T-helper 1 cell treated with Interleukin-12 subunit alpha and Interleukin-12 subunit beta and Interleukin-4 antibody, amounts not matched to agents 30 ng/mL and 1 ng/mL, for 36 hours (primary cell): Measurements from ENCODE around the gene MKRN2OS. TPM values are rescaled to one million over a fixed set of nuclear protein-coding genes. Genes with fewer than 3 reads are reported as not detected.
"Not testable (repeated sequence)": the region's sequence is repeated elsewhere in the genome, so short reads cannot be mapped to it uniquely, and the experiment has no call there.

Experiments used
- intact Hi-C: fragments of 100-400 bp; cut with micrococcal nuclease; formaldehyde crosslinking; loops from one replicate; pipeline ENCODE4 v1.15.1; 2024
- total RNA-seq: library from RNA; stranded (reverse); gene quantifications from 2 replicates; pipeline ENCODE4 v1.2.3, GENCODE V29; 2022

Gene MKRN2OS
- total RNA-seq, 1 donor from 2014 or later: not detected

GRCh38 chr3:12562451-12562850 lies 17.2 kb upstream of the MKRN2OS start:
- intact Hi-C loops: no loop called here

GRCh38 chr3:12561397-12561796 lies 16.1 kb upstream of the MKRN2OS start:
- intact Hi-C loops: no loop called here

GRCh38 chr3:12560505-12561190 lies 15.3 kb upstream of the MKRN2OS start:
- intact Hi-C loops: no loop called here

GRCh38 chr3:12559520-12559919 lies 14.2 kb upstream of the MKRN2OS start:
- intact Hi-C loops: loop anchor here (5.0 to 10.0 kb wide), 3 partner anchors 453 to 1565 kb away; partner anchors contain the start of genes ATG7, CHCHD4 and TMEM43

GRCh38 chr3:12558706-12559105 lies 13.4 kb upstream of the MKRN2OS start:
- intact Hi-C loops: loop anchor here (5.0 to 10.0 kb wide), 3 partner anchors 454 to 1566 kb away; partner anchors contain the start of genes ATG7, CHCHD4 and TMEM43

- intact Hi-C loops: loop anchor here (1.0 to 10.0 kb wide), 9 partner anchors 73 to 1567 kb away; partner anchors contain the start of genes ATG7, CHCHD4, RAF1 and RPL32
These were observed 12.3 kb upstream of the MKRN2OS start for GRCh38 chr3:12557473-12558100.

GRCh38 chr3:12556690-12557472 lies 11.6 kb upstream of the MKRN2OS start, which contains the start of gene MKRN2:
Gene MKRN2, plus strand, starts transcription at chr3:12557087. Its CDS starts 64 bp downstream, at chr3:12557151.
- intact Hi-C loops: loop anchor here (1.0 to 10.0 kb wide), 9 partner anchors 73 to 1568 kb away; partner anchors contain the start of genes ATG7, CHCHD4, RAF1 and RPL32

GRCh38 chr3:12556314-12556689 lies 11.0 kb upstream of the MKRN2OS start:
- intact Hi-C loops: loop anchor here (2.0 to 10.0 kb wide), 5 partner anchors 422 to 1568 kb away; partner anchors contain the start of genes ATG7, CHCHD4, TAMM41 and TMEM43

GRCh38 chr3:12553921-12554391 lies 8.7 kb upstream of the MKRN2OS start:
- intact Hi-C loops: loop anchor here (10.0 kb wide), 2 partner anchors 1279 to 1571 kb away; partner anchors contain the start of genes ATG7, CHCHD4 and TMEM43

- intact Hi-C loops: loop anchor here (10.0 kb wide), 2 partner anchors 1275 to 1575 kb away; partner anchors contain the start of genes ATG7, CHCHD4 and TMEM43
These were observed 4.9 kb upstream of the MKRN2OS start for GRCh38 chr3:12549971-12550760.

- intact Hi-C loops: no loop called here
These were observed 437 bp downstream of the MKRN2OS start for GRCh38 chr3:12544652-12545472.

- intact Hi-C loops: not testable (repeated sequence)
These were observed 1.8 kb downstream of the MKRN2OS start for GRCh38 chr3:12543497-12543896.

GRCh38 chr3:12541625-12542024 lies 3.7 kb downstream of the MKRN2OS start:
- intact Hi-C loops: no loop called here

- intact Hi-C loops: no loop called here
These were observed 8.9 kb downstream of the MKRN2OS start for GRCh38 chr3:12536423-12536822.

- intact Hi-C loops: no loop called here
These were observed 13.1 kb downstream of the MKRN2OS start for GRCh38 chr3:12532182-12532581.

- intact Hi-C loops: no loop called here
These were observed 17.5 kb downstream of the MKRN2OS start for GRCh38 chr3:12527757-12528143.

GRCh38 chr3:12522721-12523120 lies 22.6 kb downstream of the MKRN2OS start:
- intact Hi-C loops: no loop called here

- intact Hi-C loops: no loop called here
These were observed 24.3 kb downstream of the MKRN2OS start for GRCh38 chr3:12521010-12521409.

GRCh38 chr3:12518261-12519028 lies 26.9 kb downstream of the MKRN2OS start:
- intact Hi-C loops: no loop called here
